Muscle of leg (tissue), 11 donors: ENCODE measurements around the gene MTMR11. TPM values are rescaled to one million over a fixed set of nuclear protein-coding genes. Genes with fewer than 3 reads are reported as not detected.
A peak's percentile ranks its signal among the peaks of the same experiment; 100 is the strongest.

Source experiments
- DNase-seq: peaks from one replicate; pipeline ENCODE4 v3.0.0; 2013
- H3K27ac ChIP-seq: one replicate; pipeline ENCODE4 v1.5.1; 2013; ENCODE audit warnings: mild to moderate bottlenecking, low read length, control low read depth
- H3K27me3 ChIP-seq: one replicate; pipeline ENCODE4 v1.6.1; 2013; ENCODE audit warnings: low read length; ENCODE audit not compliant: control insufficient read depth, insufficient read depth
- H3K36me3 ChIP-seq: one replicate; pipeline ENCODE4 v1.6.1; 2013; ENCODE audit warnings: low read length; ENCODE audit not compliant: control insufficient read depth, insufficient read depth
- H3K4me1 ChIP-seq: one replicate; pipeline ENCODE4 v1.6.1; 2013; ENCODE audit warnings: low read length; ENCODE audit not compliant: control insufficient read depth, insufficient read depth
- H3K4me3 ChIP-seq: one replicate; pipeline ENCODE4 v1.5.1; 2013; ENCODE audit warnings: low read length, control low read depth
- H3K9me3 ChIP-seq: replicated peaks from 2 replicates; pipeline ENCODE4 v1.6.1; 2013; ENCODE audit warnings: low read depth, low read length; ENCODE audit not compliant: control insufficient read depth
- WGBS: methylation state at CpG from one replicate; pipeline ENCODE4 v1.1.5; 2013; ENCODE audit warnings: missing lambda C conversion rate; ENCODE audit not compliant: insufficient coverage; 5-methylcytosine and 5-hydroxymethylcytosine counted together
- polyA plus RNA-seq, 8 donors: library from polyadenylated mRNA; unstranded; fragments of 120-200 nt; gene quantifications; one replicate each; pipeline versions ENCODE4 v1.2.1 to v1.2.3, GENCODE V29; 2013; ENCODE audit warnings: inconsistent platforms in 1 of 8, low replicate concordance in 1 of 8; ENCODE audit not compliant: insufficient read length in 8 of 8, insufficient read depth in 1 of 8
- total RNA-seq: library from RNA; stranded (reverse); fragments of 120-200 nt; gene quantifications from one replicate; pipeline ENCODE4 v1.2.4, GENCODE V29; 2013

MTMR11 gene
- total and polyA plus RNA-seq, 9 donors, result 8.1 to 25.1 (median 22.1) TPM

GRCh38 chr1:149927056-149927562, 9.6 kb downstream of the MTMR11 start:
- no CpG with 5 or more reads among the region's 10 CpGs for WGBS
- Histone ChIP-seq H3K27ac (peak overlapping the region; percentile 98), H3K9me3 (no peaks in the 10 kb centered on the region), H3K36me3 (peaks cover 57% of the 10 kb centered on the region), H3K27me3 (no peaks in the 10 kb centered on the region), H3K4me3 (peak overlapping the region; percentile 97), H3K4me1 (peaks cover 31% of the 10 kb centered on the region)
- no peak for DNase-seq

GRCh38 chr1:149926296-149926695, 10.4 kb downstream of the MTMR11 start:
- Histone ChIP-seq H3K27me3 (no peaks in the 10 kb centered on the region), H3K9me3 (no peaks in the 10 kb centered on the region), H3K36me3 (peaks cover 51% of the 10 kb centered on the region), H3K27ac (no peak overlapping the region), H3K4me3 (no peak overlapping the region), H3K4me1 (peaks cover 31% of the 10 kb centered on the region)
- no peak for DNase-seq
- WGBS, result 90% methylated on average over 8 of the region's 9 CpGs

- no peak overlapping the region for H3K27ac ChIP-seq
- H3K4me3 ChIP-seq, result no peak overlapping the region
- peaks cover 31% of the 10 kb centered on the region for H3K4me1 ChIP-seq
- H3K36me3 ChIP-seq, result peaks cover 51% of the 10 kb centered on the region
- no peaks in the 10 kb centered on the region for H3K27me3 ChIP-seq
- no peaks in the 10 kb centered on the region for H3K9me3 ChIP-seq
- 60% methylated on average over 1 of the region's 2 CpGs for WGBS
- no peak for DNase-seq
Measured at GRCh38 chr1:149925751-149926150, 10.9 kb downstream of the MTMR11 start.

- H3K9me3 ChIP-seq, result no peaks in the 10 kb centered on the region
- peaks cover 31% of the 10 kb centered on the region for H3K4me1 ChIP-seq
- DNase-seq, result no peak
- no peaks in the 10 kb centered on the region for H3K27me3 ChIP-seq
- no peak overlapping the region for H3K4me3 ChIP-seq
- no peak overlapping the region for H3K27ac ChIP-seq
- H3K36me3 ChIP-seq, result peaks cover 51% of the 10 kb centered on the region
- 100% methylated on average over 2 of the region's 3 CpGs for WGBS
Measured at GRCh38 chr1:149925345-149925744, 11.3 kb downstream of the MTMR11 start.

- H3K9me3 ChIP-seq, result no peaks in the 10 kb centered on the region
- WGBS, result 89% methylated on average over 5 of the region's 10 CpGs
- no peak for DNase-seq
- peaks cover 43% of the 10 kb centered on the region for H3K36me3 ChIP-seq
- H3K4me3 ChIP-seq, result no peak overlapping the region
- peaks cover 17% of the 10 kb centered on the region for H3K4me1 ChIP-seq
- no peaks in the 10 kb centered on the region for H3K27me3 ChIP-seq
- no peak overlapping the region for H3K27ac ChIP-seq
Measured at GRCh38 chr1:149923626-149924025, 13.1 kb downstream of the MTMR11 start.

GRCh38 chr1:149917571-149918144, 19.0 kb downstream of the MTMR11 start, which contains the start of gene SV2A:
TSS of gene SV2A (minus strand) at chr1:149917844. CDS start at chr1:149913840, 4,004 bp downstream.
- WGBS, result 0% methylated on average over 1 of the region's 24 CpGs

GRCh38 chr1:149916898-149917252, 19.8 kb downstream of the MTMR11 start:
- Histone ChIP-seq H3K36me3 (no peaks in the 10 kb centered on the region), H3K27ac (no peak overlapping the region), H3K9me3 (no peaks in the 10 kb centered on the region), H3K4me1 (peaks cover 16% of the 10 kb centered on the region), H3K4me3 (peak overlapping the region; percentile 47), H3K27me3 (peaks cover 5% of the 10 kb centered on the region)
- 2% methylated on average over 9 of the region's 10 CpGs for WGBS
- DNase-seq, result no peak

More at GRCh38 chr1:149917571-149918144, 19.0 kb downstream of the MTMR11 start, which contains the start of gene SV2A:
- peaks cover 5% of the 10 kb centered on the region for H3K27me3 ChIP-seq
- peaks cover 5% of the 10 kb centered on the region for H3K36me3 ChIP-seq
- H3K9me3 ChIP-seq, result no peaks in the 10 kb centered on the region
- peaks cover 16% of the 10 kb centered on the region for H3K4me1 ChIP-seq
- peak within 1 kb of the TSS; percentile 47 for H3K4me3 ChIP-seq
- no peak within 1 kb of the TSS for H3K27ac ChIP-seq
- peak; percentile 75 for DNase-seq

- H3K9me3 ChIP-seq, result no peaks in the 10 kb centered on the region
- no CpG with 5 or more reads among the region's 9 CpGs for WGBS
- H3K4me3 ChIP-seq, result peak overlapping the region; percentile 47
- H3K27me3 ChIP-seq, result peaks cover 5% of the 10 kb centered on the region
- peaks cover 16% of the 10 kb centered on the region for H3K4me1 ChIP-seq
- DNase-seq, result no peak
- H3K36me3 ChIP-seq, result no peaks in the 10 kb centered on the region
- H3K27ac ChIP-seq, result no peak overlapping the region
Measured at GRCh38 chr1:149916193-149916897, 20.3 kb downstream of the MTMR11 start.

- WGBS, result 55% methylated on average over 5 of the region's 11 CpGs
- H3K4me1 ChIP-seq, result peaks cover 16% of the 10 kb centered on the region
- peaks cover 1% of the 10 kb centered on the region for H3K36me3 ChIP-seq
- no peak for DNase-seq
- no peak overlapping the region for H3K4me3 ChIP-seq
- H3K27ac ChIP-seq, result no peak overlapping the region
- no peaks in the 10 kb centered on the region for H3K9me3 ChIP-seq
- H3K27me3 ChIP-seq, result peaks cover 5% of the 10 kb centered on the region
Measured at GRCh38 chr1:149915429-149916192, 21.1 kb downstream of the MTMR11 start.

- no peak overlapping the region for H3K4me3 ChIP-seq
- H3K27ac ChIP-seq, result no peak overlapping the region
- no peak for DNase-seq
- H3K9me3 ChIP-seq, result no peaks in the 10 kb centered on the region
- peaks cover 16% of the 10 kb centered on the region for H3K4me1 ChIP-seq
- H3K36me3 ChIP-seq, result peaks cover 3% of the 10 kb centered on the region
- WGBS, result no CpG with 5 or more reads among the region's 1 CpG
- peaks cover 5% of the 10 kb centered on the region for H3K27me3 ChIP-seq
Measured at GRCh38 chr1:149914545-149914944, 22.1 kb downstream of the MTMR11 start.
